ENCODE results near the gene ANKS3.
A peak's percentile ranks its signal among the peaks of the same experiment; 100 is the strongest.

Gene ANKS3

GRCh38 chr16:4663777-4664465, 70.2 kb downstream of the ANKS3 start:
- peak; percentile 59 for DNase-seq

- no peak for DNase-seq
Observed at GRCh38 chr16:4663465-4663776, 70.7 kb downstream of the ANKS3 start.

GRCh38 chr16:4661661-4662060, 72.4 kb downstream of the ANKS3 start:
- DNase-seq, result no peak

GRCh38 chr16:4660454-4661007, 73.5 kb downstream of the ANKS3 start:
- DNase-seq, result peak; percentile 52

- no peak for DNase-seq
Observed at GRCh38 chr16:4659363-4660353, 74.4 kb downstream of the ANKS3 start.

GRCh38 chr16:4656695-4657686, 77.1 kb downstream of the ANKS3 start:
- no peak for DNase-seq

GRCh38 chr16:4656221-4656620, 77.8 kb downstream of the ANKS3 start:
- DNase-seq, result no peak

GRCh38 chr16:4655801-4656200, 78.3 kb downstream of the ANKS3 start:
- DNase-seq, result no peak

- DNase-seq, result no peak
Observed at GRCh38 chr16:4654964-4655590, 79.0 kb downstream of the ANKS3 start.

GRCh38 chr16:4654011-4654963, 79.8 kb downstream of the ANKS3 start:
- DNase-seq, result no peak

GRCh38 chr16:4652561-4652960, 81.5 kb downstream of the ANKS3 start:
- no peak for DNase-seq

- DNase-seq, result no peak
Observed at GRCh38 chr16:4651827-4652226, 82.2 kb downstream of the ANKS3 start.

GRCh38 chr16:4650443-4651074, 83.5 kb downstream of the ANKS3 start:
- peak; percentile 75 for DNase-seq

GRCh38 chr16:4649744-4650442, 84.2 kb downstream of the ANKS3 start:
- no peak for DNase-seq

GRCh38 chr16:4648917-4649316, 85.2 kb downstream of the ANKS3 start:
- DNase-seq, result no peak

- DNase-seq, result no peak
Observed at GRCh38 chr16:4647644-4647980, 86.5 kb downstream of the ANKS3 start.

- DNase-seq, result no peak
Observed at GRCh38 chr16:4646773-4647643, 87.1 kb downstream of the ANKS3 start.
